Measurements from ENCODE around the gene ALPP. TPM values are rescaled to one million over a fixed set of nuclear protein-coding genes. Genes with fewer than 3 reads are reported as not detected.
"Not testable (repeated sequence)": the region's sequence is repeated elsewhere in the genome, so short reads cannot be mapped to it uniquely, and the experiment has no call there.

Gene ALPP
- total RNA-seq, 1 donor from 2014 or later = not detected

- DNase-seq (ENCODE audit: low spot score) = no peak
Measured at GRCh38 chr2:232419245-232420072, 40.9 kb downstream of the ALPP start.

- DNase-seq (ENCODE audit: low spot score) = no peak
Measured at GRCh38 chr2:232420073-232420454, 41.5 kb downstream of the ALPP start.

GRCh38 chr2:232420463-232421188 lies 42.1 kb downstream of the ALPP start:
- no peak for DNase-seq (ENCODE audit: low spot score)

GRCh38 chr2:232421189-232421785 lies 42.7 kb downstream of the ALPP start:
- DNase-seq (ENCODE audit: low spot score) = no peak

GRCh38 chr2:232422051-232422450 lies 43.5 kb downstream of the ALPP start:
- no peak for DNase-seq (ENCODE audit: low spot score)

- not testable (repeated sequence) for DNase-seq (ENCODE audit: low spot score)
Measured at GRCh38 chr2:232422996-232423395, 44.4 kb downstream of the ALPP start.

- DNase-seq (ENCODE audit: low spot score) = not testable (repeated sequence)
Measured at GRCh38 chr2:232423407-232423806, 44.9 kb downstream of the ALPP start.

- no peak for DNase-seq (ENCODE audit: low spot score)
Measured at GRCh38 chr2:232431705-232432590, 53.4 kb downstream of the ALPP start.

Other genes starting within 250 kb of the ALPP start
- not detected for gene ALPG, start 28.1 kb downstream of the ALPP start, total RNA-seq
- 0.71 TPM for gene ALPI, start 77.4 kb downstream of the ALPP start, total RNA-seq
- 0.35 TPM for gene ECEL1, start 109.1 kb downstream of the ALPP start, total RNA-seq
- not detected for gene PRSS56, start 141.6 kb downstream of the ALPP start, total RNA-seq
- not detected for gene CHRND, start 147.4 kb downstream of the ALPP start, total RNA-seq
- gene CHRNG, start 160.9 kb downstream of the ALPP start, total RNA-seq = not detected
- gene TIGD1, start 171.8 kb downstream of the ALPP start, total RNA-seq = 2.2 TPM
- gene EIF4E2, start 171.9 kb downstream of the ALPP start, total RNA-seq = 46.9 TPM

Measured in mesenteric fat pad (tissue), 1 donor.